K562 (cell line): ENCODE measurements around the gene RAD54L. TPM values are rescaled to one million over a fixed set of nuclear protein-coding genes. Genes with fewer than 3 reads are reported as not detected.

Experiments
- CXXC5 ChIP-seq: fragments of 250-450 bp; sonication (Bioruptor Pico); IDR thresholded peaks from 2 replicates; pipeline ENCODE4 v1.8.0; 2022; ENCODE audit warnings: inconsistent platforms, mild to moderate bottlenecking, moderate library complexity
- DIDO1 ChIP-seq: fragments of 450-650 bp; IDR thresholded peaks from 2 replicates; pipeline ENCODE4 v1.6.1; 2016; ENCODE audit warnings: low read depth, missing biosample characterization, missing genetic modification characterization
- MXI1 ChIP-seq: IDR thresholded peaks from 2 replicates; pipeline ENCODE4 v1.6.1; 2011; ENCODE audit warnings: low read depth, mild to moderate bottlenecking, improper control_type of control experiment, low read length
- MYBL2 ChIP-seq, 2 experiments: fragments of 450-650 bp in 1 of 2; sonication (generic) in 1 of 2; formaldehyde crosslinking in 1 of 2; IDR thresholded peaks; 2 replicates each; pipeline versions ENCODE4 v1.6.1 to v1.8.1; 2017 to 2022; ENCODE audit warnings: borderline replicate concordance in 1 of 2, inconsistent platforms in 1 of 2, low read depth in 1 of 2, mild to moderate bottlenecking in 1 of 2, missing genetic modification reagents in 1 of 2, moderate library complexity in 1 of 2
- NBN ChIP-seq: fragments of 450-650 bp; IDR thresholded peaks from 2 replicates; pipeline ENCODE4 v1.6.1; 2016; ENCODE audit warnings: low read depth, mild to moderate bottlenecking
- SIX5 ChIP-seq, 2 experiments: IDR thresholded peaks; 2 replicates each; pipeline ENCODE4 v1.6.1; 2011; ENCODE audit warnings: low read length in 2 of 2, borderline replicate concordance in 1 of 2, low read depth in 1 of 2, mild to moderate bottlenecking in 1 of 2, moderate library complexity in 1 of 2; ENCODE audit not compliant: insufficient read depth in 1 of 2
- SOX6 ChIP-seq: fragments of 450-650 bp; IDR thresholded peaks from 2 replicates; pipeline ENCODE4 v1.6.1; 2014; ENCODE audit warnings: mild to moderate bottlenecking
- TRIM28 ChIP-seq: fragments of 450-650 bp; IDR thresholded peaks from 2 replicates; pipeline ENCODE4 v1.6.1; 2017
- YBX1 ChIP-seq: fragments of 450-650 bp; IDR thresholded peaks from 2 replicates; pipeline ENCODE4 v1.7.1; 2016; ENCODE audit warnings: mild to moderate bottlenecking
- polyA plus RNA-seq, 8 experiments: library from polyadenylated mRNA; depleted of rRNA in 4 of 8; stranded (reverse) in 5 of 8; unstranded in 3 of 8; fragments of >200 nt; fragmentation: Nextera tagmentation in 2 of 8; fragmentation: Illumina TruSeq in 1 of 8; extraction: Ambion mirVana in 2 of 8; extraction: Trizol in 1 of 8; gene quantifications; 2 replicates each; pipeline versions ENCODE4 v1.2.1 to v1.2.3, GENCODE V29; 2011 to 2014; ENCODE audit warnings: inconsistent platforms in 1 of 8, missing spikeins in 1 of 8
- total RNA-seq, 7 experiments: library from RNA; depleted of rRNA in 6 of 7; stranded (reverse); fragments of >200 nt in 6 of 7; fragmentation: Illumina TruSeq in 2 of 7; extraction: Trizol in 2 of 7; gene quantifications; 2 replicates each; pipeline versions ENCODE4 v1.2.1 to v1.2.3, GENCODE V29; 2011 to 2021; ENCODE audit warnings: low replicate concordance in 1 of 7
- TF ChIP-seq, protein P1 (sequence below), 3 experiments: fragments of 200-800 bp in 1 of 3; sonication (Bioruptor generic) in 1 of 3; sonication (generic) in 1 of 3; formaldehyde crosslinking in 1 of 3; IDR thresholded peaks; 2 replicates each; pipeline versions ENCODE4 v1.6.1 to v1.8.0; 2016 to 2022; ENCODE audit warnings: mild to moderate bottlenecking in 2 of 3, missing compliant biosample characterization in 2 of 3, missing genetic modification characterization in 2 of 3, missing genetic modification reagents in 1 of 3
- TF ChIP-seq, protein P2 (sequence below): sonication (generic); formaldehyde crosslinking; IDR thresholded peaks from 2 replicates; pipeline ENCODE4 v1.8.1; 2022; ENCODE audit warnings: missing genetic modification reagents
- TF ChIP-seq, protein P3 (sequence below), 2 experiments: fragments of 450-650 bp; IDR thresholded peaks; 2 replicates each; pipeline ENCODE4 v1.6.1; 2018; ENCODE audit warnings: mild to moderate bottlenecking in 2 of 2, low read depth in 1 of 2; ENCODE audit not compliant: partially characterized antibody in 2 of 2
- TF ChIP-seq, protein P4 (sequence below), 2 experiments: fragments of 150-350 bp in 1 of 2; IDR thresholded peaks; 2 replicates each; pipeline ENCODE4 v1.6.1; 2012 to 2016; ENCODE audit warnings: low read depth in 2 of 2, low read length in 2 of 2, mild to moderate bottlenecking in 1 of 2, moderate library complexity in 1 of 2
- TF ChIP-seq, protein P5 (sequence below): sonication (generic); formaldehyde crosslinking; IDR thresholded peaks from 2 replicates; pipeline ENCODE4 v1.8.1; 2023; ENCODE audit warnings: mild to moderate bottlenecking, missing genetic modification reagents

RAD54L gene
- total and polyA plus RNA-seq, 9 of the 15 experiments (the other 6 are each of a cell fraction or from before 2014, with no cell fraction given), result 17.9 to 92.3 (median 37.5) TPM

DNA sequence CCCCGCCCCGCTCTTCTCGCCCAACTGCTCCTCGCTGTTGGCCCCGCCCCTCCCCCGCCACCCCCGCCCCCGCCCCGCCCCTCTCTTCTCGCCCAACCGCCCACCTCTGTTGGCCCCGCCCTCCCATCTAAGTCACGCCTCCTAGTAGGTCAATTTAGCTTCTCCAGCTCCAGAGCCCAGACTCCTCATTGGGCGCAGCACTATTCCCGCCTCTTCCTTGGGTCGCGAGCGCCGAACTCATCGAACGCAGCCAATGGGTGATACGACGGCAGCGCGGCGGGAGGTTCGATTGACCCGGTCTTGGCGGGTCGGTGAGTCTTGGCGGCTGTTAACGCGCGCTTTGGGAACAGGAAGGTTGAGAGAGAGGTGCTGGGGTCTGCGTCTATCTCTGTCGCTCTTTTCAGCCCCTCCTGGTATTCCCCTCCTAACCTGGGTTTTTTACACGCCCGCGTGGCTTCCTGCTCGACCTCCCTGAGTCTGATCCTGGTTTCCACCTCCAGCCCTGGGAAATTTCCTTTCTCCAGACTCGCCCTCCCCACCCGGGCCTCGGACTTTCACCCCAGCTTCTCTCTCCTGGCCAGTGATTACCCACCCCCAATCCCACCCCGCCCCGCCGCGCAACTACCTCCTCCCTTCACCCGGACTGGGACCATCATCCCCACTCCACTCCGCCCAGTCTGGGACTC lies at the start of gene RAD54L (continued):
- TF ChIP-seq, protein P1, sequence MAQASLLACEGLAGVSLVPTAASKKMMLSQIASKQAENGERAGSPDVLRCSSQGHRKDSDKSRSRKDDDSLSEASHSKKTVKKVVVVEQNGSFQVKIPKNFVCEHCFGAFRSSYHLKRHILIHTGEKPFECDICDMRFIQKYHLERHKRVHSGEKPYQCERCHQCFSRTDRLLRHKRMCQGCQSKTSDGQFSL (CRISPR knock-in tag; IDR thresholded peaks at IDR 0.05), result no peak
- TF ChIP-seq, protein P1 (tag; IDR thresholded peaks at IDR 0.05), result no peak
- peak; percentile 14; the same call in 1 of the 2 replicates for TF ChIP-seq NBN
- no peak for TF ChIP-seq TRIM28
- TF ChIP-seq, protein P2, sequence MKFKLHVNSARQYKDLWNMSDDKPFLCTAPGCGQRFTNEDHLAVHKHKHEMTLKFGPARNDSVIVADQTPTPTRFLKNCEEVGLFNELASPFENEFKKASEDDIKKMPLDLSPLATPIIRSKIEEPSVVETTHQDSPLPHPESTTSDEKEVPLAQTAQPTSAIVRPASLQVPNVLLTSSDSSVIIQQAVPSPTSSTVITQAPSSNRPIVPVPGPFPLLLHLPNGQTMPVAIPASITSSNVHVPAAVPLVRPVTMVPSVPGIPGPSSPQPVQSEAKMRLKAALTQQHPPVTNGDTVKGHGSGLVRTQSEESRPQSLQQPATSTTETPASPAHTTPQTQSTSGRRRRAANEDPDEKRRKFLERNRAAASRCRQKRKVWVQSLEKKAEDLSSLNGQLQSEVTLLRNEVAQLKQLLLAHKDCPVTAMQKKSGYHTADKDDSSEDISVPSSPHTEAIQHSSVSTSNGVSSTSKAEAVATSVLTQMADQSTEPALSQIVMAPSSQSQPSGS (CRISPR knock-in tag), result no peak
- peak in 1 of 2 experiments; percentile 24; a peak in 1 of 4 replicates for TF ChIP-seq SIX5 (IDR thresholded peaks at IDR 0.05; ENCODE audit: borderline replicate concordance in 1 of 2, insufficient read depth in 1 of 2, low read depth in 1 of 2, low read length in 2 of 2)
- peak; percentile 96 for TF ChIP-seq CXXC5 (CRISPR knock-in tag)
- TF ChIP-seq SOX6, result peak; percentile 8; the same call in 1 of the 2 replicates
- peak; percentile 83; the same call in 1 of the 2 replicates for TF ChIP-seq DIDO1 (tag)
- peak; percentile 86 for TF ChIP-seq MYBL2 (IDR thresholded peaks at IDR 0.05; ENCODE audit: low read depth)
- no peak for TF ChIP-seq MYBL2 (CRISPR knock-in tag; IDR thresholded peaks at IDR 0.05; ENCODE audit: borderline replicate concordance)
- TF ChIP-seq, protein P3, sequence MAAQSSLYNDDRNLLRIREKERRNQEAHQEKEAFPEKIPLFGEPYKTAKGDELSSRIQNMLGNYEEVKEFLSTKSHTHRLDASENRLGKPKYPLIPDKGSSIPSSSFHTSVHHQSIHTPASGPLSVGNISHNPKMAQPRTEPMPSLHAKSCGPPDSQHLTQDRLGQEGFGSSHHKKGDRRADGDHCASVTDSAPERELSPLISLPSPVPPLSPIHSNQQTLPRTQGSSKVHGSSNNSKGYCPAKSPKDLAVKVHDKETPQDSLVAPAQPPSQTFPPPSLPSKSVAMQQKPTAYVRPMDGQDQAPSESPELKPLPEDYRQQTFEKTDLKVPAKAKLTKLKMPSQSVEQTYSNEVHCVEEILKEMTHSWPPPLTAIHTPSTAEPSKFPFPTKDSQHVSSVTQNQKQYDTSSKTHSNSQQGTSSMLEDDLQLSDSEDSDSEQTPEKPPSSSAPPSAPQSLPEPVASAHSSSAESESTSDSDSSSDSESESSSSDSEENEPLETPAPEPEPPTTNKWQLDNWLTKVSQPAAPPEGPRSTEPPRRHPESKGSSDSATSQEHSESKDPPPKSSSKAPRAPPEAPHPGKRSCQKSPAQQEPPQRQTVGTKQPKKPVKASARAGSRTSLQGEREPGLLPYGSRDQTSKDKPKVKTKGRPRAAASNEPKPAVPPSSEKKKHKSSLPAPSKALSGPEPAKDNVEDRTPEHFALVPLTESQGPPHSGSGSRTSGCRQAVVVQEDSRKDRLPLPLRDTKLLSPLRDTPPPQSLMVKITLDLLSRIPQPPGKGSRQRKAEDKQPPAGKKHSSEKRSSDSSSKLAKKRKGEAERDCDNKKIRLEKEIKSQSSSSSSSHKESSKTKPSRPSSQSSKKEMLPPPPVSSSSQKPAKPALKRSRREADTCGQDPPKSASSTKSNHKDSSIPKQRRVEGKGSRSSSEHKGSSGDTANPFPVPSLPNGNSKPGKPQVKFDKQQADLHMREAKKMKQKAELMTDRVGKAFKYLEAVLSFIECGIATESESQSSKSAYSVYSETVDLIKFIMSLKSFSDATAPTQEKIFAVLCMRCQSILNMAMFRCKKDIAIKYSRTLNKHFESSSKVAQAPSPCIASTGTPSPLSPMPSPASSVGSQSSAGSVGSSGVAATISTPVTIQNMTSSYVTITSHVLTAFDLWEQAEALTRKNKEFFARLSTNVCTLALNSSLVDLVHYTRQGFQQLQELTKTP (IDR thresholded peaks at IDR 0.05; ENCODE audit: low read depth in 1 of 2, partially characterized antibody in 2 of 2), result peak in 1 of 2 experiments; percentile 45
- TF ChIP-seq, protein P4, sequence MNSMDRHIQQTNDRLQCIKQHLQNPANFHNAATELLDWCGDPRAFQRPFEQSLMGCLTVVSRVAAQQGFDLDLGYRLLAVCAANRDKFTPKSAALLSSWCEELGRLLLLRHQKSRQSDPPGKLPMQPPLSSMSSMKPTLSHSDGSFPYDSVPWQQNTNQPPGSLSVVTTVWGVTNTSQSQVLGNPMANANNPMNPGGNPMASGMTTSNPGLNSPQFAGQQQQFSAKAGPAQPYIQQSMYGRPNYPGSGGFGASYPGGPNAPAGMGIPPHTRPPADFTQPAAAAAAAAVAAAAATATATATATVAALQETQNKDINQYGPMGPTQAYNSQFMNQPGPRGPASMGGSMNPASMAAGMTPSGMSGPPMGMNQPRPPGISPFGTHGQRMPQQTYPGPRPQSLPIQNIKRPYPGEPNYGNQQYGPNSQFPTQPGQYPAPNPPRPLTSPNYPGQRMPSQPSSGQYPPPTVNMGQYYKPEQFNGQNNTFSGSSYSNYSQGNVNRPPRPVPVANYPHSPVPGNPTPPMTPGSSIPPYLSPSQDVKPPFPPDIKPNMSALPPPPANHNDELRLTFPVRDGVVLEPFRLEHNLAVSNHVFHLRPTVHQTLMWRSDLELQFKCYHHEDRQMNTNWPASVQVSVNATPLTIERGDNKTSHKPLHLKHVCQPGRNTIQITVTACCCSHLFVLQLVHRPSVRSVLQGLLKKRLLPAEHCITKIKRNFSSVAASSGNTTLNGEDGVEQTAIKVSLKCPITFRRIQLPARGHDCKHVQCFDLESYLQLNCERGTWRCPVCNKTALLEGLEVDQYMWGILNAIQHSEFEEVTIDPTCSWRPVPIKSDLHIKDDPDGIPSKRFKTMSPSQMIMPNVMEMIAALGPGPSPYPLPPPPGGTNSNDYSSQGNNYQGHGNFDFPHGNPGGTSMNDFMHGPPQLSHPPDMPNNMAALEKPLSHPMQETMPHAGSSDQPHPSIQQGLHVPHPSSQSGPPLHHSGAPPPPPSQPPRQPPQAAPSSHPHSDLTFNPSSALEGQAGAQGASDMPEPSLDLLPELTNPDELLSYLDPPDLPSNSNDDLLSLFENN (IDR thresholded peaks at IDR 0.05; ENCODE audit: low read depth in 2 of 2, low read length in 2 of 2), result peak; percentile 75 to 98
- peak; percentile 70 for TF ChIP-seq MXI1
- no peak for TF ChIP-seq YBX1
- TF ChIP-seq, protein P5, sequence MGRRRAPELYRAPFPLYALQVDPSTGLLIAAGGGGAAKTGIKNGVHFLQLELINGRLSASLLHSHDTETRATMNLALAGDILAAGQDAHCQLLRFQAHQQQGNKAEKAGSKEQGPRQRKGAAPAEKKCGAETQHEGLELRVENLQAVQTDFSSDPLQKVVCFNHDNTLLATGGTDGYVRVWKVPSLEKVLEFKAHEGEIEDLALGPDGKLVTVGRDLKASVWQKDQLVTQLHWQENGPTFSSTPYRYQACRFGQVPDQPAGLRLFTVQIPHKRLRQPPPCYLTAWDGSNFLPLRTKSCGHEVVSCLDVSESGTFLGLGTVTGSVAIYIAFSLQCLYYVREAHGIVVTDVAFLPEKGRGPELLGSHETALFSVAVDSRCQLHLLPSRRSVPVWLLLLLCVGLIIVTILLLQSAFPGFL (CRISPR knock-in tag), result no peak
